Stimulated activated CD4-positive, alpha-beta T cell treated with anti-CD3 and anti-CD28 coated beads, Interleukin-4, amount 100 ng/mL, for 48 hours (primary cell): ENCODE measurements around the gene ENO2.

Source experiments
- DNase-seq, 2 donors: peaks; one replicate each; pipeline ENCODE4 v3.0.0-alpha.2; 2020; ENCODE audit warnings: low read depth in 2 of 2

ENO2 gene

DNA sequence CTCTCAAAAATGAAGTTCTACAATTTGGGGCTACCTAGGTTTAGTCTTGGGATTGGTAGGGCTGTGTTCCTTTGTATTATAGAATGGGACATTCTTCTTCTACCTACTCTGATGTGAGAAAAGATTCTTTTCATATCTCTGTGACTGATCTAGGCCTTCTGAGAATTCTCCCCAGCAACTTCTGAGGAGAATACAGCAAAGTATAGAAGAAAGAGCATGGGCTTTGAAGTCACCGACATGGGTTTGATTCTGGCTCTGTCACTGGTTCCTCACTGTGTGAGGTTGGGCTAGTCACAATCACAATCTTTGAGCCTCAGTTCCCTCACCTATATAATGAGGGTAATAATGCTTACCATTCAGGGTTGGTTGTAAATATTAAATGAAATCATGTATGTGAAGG lies 18.4 kb downstream of the ENO2 start:
- DNase-seq, result no peak

DNA sequence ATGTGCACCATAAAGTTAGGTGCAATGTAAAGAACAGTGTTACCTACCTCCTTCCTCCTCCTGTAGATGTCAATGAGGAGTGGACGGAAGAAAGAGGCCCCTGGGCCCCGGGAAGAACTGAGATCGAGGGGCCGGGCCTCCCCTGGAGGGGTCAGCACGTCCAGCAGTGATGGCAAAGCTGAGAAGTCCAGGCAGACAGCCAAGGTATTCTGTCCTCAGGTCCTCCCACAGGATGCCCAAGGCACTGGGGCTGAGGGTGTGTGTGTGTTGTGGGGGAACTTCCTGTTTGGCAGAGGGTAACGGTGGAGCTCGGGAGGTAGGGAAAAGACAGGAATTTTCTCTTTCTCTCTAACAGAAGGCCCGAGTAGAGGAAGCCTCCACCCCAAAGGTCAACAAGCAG lies 19.7 kb downstream of the ENO2 start:
- DNase-seq, result no peak

DNA sequence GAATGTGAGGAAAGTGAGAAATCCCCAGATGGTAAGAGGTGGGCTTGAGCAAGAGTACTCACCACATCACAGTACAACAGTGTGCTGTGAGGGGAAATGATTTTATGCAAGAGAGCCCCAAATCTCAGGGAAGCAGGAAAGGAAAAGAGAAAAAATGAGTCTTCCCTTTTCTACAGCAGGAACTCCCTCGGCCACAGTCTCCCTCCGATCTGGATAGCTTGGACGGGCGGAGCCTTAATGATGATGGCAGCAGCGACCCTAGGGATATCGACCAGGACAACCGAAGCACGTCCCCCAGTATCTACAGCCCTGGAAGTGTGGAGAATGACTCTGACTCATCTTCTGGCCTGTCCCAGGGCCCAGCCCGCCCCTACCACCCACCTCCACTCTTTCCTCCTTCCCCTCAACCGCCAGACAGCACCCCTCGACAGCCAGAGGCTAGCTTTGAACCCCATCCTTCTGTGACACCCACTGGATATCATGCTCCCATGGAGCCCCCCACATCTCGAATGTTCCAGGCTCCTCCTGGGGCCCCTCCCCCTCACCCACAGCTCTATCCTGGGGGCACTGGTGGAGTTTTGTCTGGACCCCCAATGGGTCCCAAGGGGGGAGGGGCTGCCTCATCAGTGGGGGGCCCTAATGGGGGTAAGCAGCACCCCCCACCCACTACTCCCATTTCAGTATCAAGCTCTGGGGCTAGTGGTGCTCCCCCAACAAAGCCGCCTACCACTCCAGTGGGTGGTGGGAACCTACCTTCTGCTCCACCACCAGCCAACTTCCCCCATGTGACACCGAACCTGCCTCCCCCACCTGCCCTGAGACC lies 21.2 kb downstream of the ENO2 start:
- no peak for DNase-seq

DNA sequence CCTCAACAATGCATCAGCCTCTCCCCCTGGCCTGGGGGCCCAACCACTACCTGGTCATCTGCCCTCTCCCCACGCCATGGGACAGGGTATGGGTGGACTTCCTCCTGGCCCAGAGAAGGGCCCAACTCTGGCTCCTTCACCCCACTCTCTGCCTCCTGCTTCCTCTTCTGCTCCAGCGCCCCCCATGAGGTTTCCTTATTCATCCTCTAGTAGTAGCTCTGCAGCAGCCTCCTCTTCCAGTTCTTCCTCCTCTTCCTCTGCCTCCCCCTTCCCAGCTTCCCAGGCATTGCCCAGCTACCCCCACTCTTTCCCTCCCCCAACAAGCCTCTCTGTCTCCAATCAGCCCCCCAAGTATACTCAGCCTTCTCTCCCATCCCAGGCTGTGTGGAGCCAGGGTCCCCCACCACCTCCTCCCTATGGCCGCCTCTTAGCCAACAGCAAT lies 21.8 kb downstream of the ENO2 start:
- DNase-seq, result no peak

DNA sequence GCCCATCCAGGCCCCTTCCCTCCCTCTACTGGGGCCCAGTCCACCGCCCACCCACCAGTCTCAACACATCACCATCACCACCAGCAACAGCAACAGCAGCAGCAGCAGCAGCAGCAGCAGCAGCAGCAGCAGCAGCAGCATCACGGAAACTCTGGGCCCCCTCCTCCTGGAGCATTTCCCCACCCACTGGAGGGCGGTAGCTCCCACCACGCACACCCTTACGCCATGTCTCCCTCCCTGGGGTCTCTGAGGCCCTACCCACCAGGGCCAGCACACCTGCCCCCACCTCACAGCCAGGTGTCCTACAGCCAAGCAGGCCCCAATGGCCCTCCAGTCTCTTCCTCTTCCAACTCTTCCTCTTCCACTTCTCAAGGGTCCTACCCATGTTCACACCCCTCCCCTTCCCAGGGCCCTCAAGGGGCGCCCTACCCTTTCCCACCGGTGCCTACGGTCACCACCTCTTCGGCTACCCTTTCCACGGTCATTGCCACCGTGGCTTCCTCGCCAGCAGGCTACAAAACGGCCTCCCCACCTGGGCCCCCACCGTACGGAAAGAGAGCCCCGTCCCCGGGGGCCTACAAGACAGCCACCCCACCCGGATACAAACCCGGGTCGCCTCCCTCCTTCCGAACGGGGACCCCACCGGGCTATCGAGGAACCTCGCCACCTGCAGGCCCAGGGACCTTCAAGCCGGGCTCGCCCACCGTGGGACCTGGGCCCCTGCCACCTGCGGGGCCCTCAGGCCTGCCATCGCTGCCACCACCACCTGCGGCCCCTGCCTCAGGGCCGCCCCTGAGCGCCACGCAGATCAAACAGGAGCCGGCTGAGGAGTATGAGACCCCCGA lies 22.5 kb downstream of the ENO2 start:
- peak in 1 of 2 donors; percentile 50 for DNase-seq

DNA sequence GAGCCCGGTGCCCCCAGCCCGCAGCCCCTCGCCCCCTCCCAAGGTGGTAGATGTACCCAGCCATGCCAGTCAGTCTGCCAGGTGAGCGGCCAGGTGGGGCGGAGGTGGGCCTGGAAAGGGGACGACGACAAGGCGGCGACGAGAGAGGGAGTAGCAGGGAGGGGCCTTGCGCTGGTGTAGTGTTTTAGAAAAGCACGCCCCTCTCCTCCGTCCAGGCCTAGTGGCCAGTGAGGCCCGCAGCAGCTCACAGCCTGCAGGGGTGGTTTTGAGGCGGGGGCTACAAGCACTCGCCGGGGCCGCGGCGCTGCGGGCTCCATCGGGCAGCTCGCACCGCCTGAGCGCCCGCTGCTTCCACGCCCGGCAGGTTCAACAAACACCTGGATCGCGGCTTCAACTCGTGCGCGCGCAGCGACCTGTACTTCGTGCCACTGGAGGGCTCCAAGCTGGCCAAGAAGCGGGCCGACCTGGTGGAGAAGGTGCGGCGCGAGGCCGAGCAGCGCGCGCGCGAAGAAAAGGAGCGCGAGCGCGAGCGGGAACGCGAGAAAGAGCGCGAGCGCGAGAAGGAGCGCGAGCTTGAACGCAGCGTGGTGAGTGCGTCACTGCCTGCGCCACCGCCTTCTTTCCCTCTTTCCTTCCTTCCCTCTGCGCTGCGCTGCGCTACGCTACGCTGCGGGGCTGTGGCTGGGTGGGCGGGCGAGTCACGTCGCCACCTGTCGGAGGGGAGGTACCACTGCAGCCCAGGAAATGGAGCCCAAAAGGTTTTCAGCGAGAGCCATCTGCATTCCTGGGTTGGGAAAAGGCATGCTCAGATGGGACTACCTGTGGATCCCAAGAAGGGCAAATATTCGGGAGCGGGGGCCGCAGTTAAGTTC lies 23.3 kb downstream of the ENO2 start:
- DNase-seq, result peak; percentile 90 to 91

DNA sequence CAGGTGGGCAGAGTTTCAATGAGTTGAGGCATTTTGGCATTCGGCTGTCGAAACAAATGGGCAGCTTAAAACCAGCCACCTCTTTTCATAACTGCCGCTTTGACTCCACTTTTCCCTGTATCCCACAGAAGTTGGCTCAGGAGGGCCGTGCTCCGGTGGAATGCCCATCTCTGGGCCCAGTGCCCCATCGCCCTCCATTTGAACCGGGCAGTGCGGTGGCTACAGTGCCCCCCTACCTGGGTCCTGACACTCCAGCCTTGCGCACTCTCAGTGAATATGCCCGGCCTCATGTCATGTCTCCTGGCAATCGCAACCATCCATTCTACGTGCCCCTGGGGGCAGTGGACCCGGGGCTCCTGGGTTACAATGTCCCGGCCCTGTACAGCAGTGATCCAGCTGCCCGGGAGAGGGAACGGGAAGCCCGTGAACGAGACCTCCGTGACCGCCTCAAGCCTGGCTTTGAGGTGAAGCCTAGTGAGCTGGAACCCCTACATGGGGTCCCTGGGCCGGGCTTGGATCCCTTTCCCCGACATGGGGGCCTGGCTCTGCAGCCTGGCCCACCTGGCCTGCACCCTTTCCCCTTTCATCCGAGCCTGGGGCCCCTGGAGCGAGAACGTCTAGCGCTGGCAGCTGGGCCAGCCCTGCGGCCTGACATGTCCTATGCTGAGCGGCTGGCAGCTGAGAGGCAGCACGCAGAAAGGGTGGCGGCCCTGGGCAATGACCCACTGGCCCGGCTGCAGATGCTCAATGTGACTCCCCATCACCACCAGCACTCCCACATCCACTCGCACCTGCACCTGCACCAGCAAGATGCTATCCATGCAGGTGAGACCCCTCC lies 24.2 kb downstream of the ENO2 start:
- no peak for DNase-seq

DNA sequence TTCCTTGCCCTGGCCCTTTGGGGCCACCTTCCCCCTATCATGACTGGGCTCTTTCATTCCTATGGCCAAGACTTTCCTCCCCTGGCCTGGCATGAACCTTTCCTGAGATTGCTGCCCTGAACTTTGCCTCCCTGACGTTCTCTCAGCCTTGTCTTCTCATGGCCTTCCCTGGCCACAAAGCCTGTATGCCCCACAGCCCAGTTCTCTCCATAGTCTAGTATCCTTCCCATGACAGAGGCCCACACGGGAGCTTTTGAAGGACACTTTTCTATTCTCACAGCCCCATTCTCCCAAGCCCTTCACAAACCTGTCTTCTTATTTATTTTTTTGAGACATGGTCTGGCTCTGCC lies 24.8 kb downstream of the ENO2 start:
- DNase-seq, result no peak

DNA sequence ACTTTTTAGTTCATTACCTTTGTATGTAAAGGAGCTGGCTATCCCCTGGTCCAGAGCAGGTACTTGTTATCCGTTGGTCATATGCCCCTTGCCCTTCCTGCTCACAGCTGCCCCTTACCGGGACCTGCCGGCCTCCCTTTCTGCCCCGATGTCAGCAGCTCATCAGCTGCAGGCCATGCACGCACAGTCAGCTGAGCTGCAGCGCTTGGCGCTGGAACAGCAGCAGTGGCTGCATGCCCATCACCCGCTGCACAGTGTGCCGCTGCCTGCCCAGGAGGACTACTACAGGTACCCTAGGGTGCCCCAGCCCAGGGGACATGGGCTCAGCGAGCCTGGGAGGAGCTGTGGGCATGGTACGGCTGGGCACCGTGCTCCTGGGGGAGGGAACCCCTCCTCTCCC lies 26.9 kb downstream of the ENO2 start:
- DNase-seq, result no peak

DNA sequence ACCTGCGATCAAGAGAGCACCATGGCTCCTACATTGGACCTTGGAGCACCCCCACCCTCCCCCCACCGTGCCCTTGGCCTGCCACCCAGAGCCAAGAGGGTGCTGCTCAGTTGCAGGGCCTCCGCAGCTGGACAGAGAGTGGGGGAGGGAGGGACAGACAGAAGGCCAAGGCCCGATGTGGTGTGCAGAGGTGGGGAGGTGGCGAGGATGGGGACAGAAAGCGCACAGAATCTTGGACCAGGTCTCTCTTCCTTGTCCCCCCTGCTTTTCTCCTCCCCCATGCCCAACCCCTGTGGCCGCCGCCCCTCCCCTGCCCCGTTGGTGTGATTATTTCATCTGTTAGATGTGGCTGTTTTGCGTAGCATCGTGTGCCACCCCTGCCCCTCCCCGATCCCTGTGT lies 27.4 kb downstream of the ENO2 start:
- no peak for DNase-seq

DNA sequence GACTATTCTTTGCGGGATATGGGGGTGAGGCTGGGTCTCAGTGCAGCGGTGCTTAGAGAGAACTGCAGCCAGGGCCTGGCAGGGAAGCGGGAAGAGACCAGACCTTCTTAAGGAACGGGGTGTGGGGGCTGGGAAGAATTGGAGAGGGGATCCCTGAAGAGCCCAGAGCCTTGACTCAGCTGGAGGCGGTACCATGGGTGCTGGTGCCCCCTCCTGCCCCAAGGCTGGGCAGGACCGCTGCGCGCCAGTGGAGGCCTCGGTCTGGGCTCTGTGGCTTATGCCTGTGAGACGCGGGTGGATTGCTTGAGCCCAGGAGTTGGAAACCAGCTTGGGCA lies 27.9 kb downstream of the ENO2 start:
- DNase-seq, result no peak

DNA sequence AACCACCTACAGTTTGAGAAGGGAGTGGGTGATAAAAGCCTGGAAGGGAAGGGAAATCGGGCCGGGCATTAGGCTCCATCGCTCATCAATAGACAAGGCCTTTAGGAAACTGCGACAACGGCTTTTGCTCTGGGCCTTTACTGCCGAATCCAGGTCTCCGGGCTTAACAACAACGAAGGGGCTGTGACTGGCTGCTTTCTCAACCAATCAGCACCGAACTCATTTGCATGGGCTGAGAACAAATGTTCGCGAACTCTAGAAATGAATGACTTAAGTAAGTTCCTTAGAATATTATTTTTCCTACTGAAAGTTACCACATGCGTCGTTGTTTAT lies 29.0 kb downstream of the ENO2 start:
- peak; percentile 57 to 69 for DNase-seq

DNA sequence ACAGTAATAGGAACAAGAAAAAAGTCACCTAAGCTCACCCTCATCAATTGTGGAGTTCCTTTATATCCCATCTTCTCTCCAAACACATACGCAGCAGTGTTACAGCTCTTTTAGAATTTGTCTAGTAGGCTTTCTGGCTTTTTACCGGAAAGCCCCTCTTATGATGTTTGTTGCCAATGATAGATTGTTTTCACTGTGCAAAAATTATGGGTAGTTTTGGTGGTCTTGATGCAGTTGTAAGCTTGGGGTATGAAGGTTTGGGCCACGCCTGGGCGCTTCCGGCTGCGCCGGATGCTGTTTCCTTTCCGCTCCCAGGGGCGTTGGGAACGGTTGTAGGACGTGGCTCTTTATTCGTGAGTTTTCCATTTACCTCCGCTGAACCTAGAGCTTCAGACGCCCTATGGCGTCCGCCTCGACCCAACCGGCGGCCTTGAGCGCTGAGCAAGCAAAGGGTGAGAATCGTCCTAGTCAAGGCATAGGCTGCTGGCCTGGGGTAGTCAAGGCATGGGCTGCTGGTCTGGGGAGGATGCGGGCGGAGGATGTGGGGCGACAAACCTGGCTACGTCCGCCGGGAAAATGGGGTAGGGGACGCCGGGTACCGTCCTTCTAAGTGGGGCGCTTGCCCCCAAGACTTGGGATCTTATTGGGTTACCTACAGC lies 29.5 kb downstream of the ENO2 start, which contains the start of the genes C12orf57 and RNU7-1:
C12orf57 (plus strand) TSS at position 301 of the 659 bp plus-strand sequence; CDS start at position 401, 100 bp downstream.
RNU7-1 (plus strand) TSS at position 95 of the 659 bp plus-strand sequence.
- DNase-seq, result peak; percentile 67 to 70

DNA sequence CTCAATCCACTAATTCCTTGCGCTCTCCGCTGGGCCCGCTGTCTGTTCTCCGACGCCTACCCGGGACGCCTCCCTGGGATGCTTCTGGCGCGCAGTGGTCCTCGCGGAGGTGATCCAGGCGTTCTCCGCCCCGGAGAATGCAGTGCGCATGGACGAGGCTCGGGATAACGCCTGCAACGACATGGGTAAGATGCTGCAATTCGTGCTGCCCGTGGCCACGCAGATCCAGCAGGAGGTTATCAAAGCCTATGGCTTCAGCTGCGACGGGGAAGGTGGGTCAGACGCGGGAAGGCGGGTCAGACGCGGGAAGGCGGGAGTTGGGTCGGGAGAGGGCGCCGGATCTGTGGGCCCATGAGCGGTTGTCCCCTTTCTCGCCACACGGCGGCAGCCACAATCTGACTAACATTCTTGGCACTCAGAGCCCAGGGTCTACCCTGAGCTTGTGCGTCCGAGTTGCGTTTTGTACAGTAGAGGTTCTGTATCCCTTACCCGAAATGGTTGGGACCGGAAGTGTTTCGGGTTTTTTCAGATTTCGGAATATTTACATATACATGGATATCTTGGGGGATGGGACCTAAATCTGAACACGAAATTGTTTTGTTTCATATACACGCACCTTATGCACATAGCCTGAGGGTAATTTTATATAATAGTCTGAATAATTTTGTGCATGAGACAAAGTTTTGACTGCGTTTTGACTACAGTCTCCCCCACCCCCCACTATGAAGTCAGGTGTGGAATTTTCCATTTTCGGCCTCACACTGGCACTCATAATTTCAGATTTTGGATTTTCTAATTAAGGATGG lies 30.2 kb downstream of the ENO2 start:
- DNase-seq, result peak; percentile 74 to 84

DNA sequence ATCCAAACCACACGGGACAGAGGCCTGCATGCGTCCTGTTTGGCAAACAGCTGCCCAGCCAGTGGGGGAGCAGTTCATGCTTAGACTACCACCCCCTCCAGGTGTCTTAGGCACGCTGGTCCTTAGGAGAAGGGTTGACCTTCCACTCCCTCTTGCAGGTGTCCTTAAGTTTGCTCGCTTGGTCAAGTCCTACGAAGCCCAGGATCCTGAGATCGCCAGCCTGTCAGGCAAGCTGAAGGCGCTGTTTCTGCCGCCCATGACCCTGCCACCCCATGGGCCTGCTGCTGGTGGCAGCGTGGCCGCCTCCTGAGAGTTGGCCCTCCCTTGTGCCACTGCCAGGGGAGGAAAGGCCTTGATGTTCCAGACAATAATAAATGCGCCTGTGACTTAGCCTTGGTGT lies 31.2 kb downstream of the ENO2 start:
- DNase-seq, result no peak

DNA sequence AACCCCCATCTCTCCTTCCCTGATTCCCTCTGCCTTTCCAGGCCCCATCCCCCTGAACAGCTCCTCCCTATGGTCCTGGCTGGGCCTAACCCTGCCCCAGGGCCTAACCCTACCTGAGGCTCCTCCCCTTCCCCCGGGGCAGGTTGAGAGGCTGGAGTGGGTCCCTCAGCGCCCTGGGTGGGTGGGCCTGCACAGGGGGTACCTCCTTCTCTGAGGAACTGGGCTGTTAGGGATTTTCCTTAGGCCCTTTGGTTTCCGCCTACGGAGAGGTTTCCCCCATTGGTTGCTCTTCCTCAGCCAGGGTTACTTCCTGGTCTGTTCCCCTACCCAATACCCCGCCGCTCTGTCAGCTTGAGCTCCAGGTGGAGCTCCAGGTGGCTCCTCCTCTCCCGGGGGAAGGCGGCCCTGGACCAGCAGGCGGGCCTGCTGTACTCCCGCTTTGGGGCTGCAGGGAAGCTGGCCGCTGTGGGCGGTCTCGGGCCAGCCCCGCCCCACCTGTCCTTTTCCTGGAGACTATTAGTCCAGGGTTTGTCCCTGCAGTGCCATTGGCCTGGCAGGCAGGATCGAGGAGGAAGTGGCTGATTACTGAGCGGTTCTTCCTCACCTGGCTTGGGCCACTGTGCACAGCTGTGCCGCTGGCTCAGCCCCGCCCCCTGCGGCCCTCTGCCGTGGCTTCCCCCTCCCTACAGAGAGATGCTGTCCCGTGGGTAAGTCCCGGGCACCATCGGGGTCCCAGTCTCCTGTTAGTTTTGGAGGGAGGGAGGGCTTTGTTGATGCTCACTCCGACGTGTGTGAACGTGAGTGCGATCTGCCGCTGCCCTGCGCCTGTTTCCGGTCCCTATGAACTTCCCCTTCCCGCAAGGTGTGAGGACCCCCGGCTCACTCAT lies 31.9 kb downstream of the ENO2 start:
- peak in 1 of 2 donors; percentile 60 for DNase-seq

DNA sequence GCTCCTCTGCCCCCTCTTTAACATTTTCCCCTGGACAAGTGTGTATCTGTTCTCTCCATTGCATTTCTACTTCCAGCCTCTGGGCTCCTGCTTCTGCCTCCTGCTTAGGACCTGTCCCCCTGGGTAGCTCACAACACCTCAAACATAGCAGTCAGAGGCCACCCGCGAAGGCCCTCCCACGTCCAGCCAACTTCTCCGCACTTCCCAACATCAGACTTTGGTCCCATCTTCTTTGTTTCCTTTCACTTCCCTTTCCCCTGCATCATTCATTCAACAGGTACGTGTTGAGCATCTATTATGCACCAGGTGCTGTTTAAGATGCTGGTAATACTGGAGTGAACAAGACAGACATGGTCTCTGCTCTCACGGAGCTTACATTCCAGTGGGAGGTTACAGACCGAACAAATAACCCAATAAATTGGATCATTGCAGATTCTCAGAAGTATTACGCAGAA lies 32.6 kb downstream of the ENO2 start:
- DNase-seq, result no peak

DNA sequence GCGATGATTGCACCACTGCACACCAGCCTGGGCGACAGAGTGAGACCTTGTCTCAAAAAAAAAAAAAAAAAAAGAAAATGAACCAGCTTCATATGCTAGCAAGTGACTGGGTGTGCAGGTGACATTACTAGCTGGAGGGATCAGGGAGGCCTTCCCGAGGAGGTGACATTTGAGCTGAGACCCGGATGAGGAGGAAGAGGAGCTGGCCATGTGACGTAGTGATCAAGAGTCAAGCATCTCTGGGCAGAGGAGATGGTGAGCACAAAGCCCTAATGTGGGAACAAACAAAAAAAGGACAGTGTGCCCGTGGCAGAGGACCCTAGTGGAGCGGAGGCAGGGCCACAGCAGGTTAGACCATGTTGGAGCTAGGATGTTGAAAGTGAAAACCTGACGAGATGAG lies 33.2 kb downstream of the ENO2 start:
- DNase-seq, result no peak
